Ishikawa (cell line): ENCODE results near the gene YWHAB.

Experiments
- EGR1 ChIP-seq: IDR thresholded peaks from 2 replicates; pipeline ENCODE4 v1.6.1; 2012
- EP300 ChIP-seq: IDR thresholded peaks from 2 replicates; pipeline ENCODE4 v1.6.1; 2012; ENCODE audit warnings: borderline replicate concordance
- FOXM1 ChIP-seq: IDR thresholded peaks from 2 replicates; pipeline ENCODE4 v1.6.1; 2012; ENCODE audit warnings: low read depth, borderline replicate concordance
- MAX ChIP-seq: IDR thresholded peaks from 2 replicates; pipeline ENCODE4 v1.6.1; 2012
- NFIC ChIP-seq: IDR thresholded peaks from 2 replicates; pipeline ENCODE4 v1.6.1; 2012
- RAD21 ChIP-seq: IDR thresholded peaks from 2 replicates; pipeline ENCODE4 v1.6.1; 2012; ENCODE audit warnings: low read depth
- TAF1 ChIP-seq: IDR thresholded peaks from 2 replicates; pipeline ENCODE4 v1.6.1; 2012; ENCODE audit warnings: low read depth, mild to moderate bottlenecking
- TEAD4 ChIP-seq: IDR thresholded peaks from 2 replicates; pipeline ENCODE4 v1.6.1; 2012
- YY1 ChIP-seq: IDR thresholded peaks from 2 replicates; pipeline ENCODE4 v1.6.1; 2012; ENCODE audit warnings: low read depth
- ZBTB7A ChIP-seq: IDR thresholded peaks from 2 replicates; pipeline ENCODE4 v1.6.1; 2012; ENCODE audit warnings: low read depth
- TF ChIP-seq, protein P1 (sequence below): IDR thresholded peaks from 2 replicates; pipeline ENCODE4 v1.6.1; 2012; ENCODE audit warnings: low read depth, mild to moderate bottlenecking

- TF ChIP-seq RAD21, result no peak
- no peak for TF ChIP-seq ZBTB7A
- TF ChIP-seq, protein P1, sequence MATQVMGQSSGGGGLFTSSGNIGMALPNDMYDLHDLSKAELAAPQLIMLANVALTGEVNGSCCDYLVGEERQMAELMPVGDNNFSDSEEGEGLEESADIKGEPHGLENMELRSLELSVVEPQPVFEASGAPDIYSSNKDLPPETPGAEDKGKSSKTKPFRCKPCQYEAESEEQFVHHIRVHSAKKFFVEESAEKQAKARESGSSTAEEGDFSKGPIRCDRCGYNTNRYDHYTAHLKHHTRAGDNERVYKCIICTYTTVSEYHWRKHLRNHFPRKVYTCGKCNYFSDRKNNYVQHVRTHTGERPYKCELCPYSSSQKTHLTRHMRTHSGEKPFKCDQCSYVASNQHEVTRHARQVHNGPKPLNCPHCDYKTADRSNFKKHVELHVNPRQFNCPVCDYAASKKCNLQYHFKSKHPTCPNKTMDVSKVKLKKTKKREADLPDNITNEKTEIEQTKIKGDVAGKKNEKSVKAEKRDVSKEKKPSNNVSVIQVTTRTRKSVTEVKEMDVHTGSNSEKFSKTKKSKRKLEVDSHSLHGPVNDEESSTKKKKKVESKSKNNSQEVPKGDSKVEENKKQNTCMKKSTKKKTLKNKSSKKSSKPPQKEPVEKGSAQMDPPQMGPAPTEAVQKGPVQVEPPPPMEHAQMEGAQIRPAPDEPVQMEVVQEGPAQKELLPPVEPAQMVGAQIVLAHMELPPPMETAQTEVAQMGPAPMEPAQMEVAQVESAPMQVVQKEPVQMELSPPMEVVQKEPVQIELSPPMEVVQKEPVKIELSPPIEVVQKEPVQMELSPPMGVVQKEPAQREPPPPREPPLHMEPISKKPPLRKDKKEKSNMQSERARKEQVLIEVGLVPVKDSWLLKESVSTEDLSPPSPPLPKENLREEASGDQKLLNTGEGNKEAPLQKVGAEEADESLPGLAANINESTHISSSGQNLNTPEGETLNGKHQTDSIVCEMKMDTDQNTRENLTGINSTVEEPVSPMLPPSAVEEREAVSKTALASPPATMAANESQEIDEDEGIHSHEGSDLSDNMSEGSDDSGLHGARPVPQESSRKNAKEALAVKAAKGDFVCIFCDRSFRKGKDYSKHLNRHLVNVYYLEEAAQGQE, result no peak
- no peak for TF ChIP-seq YY1
- no peak for TF ChIP-seq TAF1
- TF ChIP-seq EGR1, result no peak
- no peak for TF ChIP-seq FOXM1
- TF ChIP-seq NFIC, result no peak
- TF ChIP-seq EP300, result no peak
- TF ChIP-seq TEAD4, result no peak
- no peak for TF ChIP-seq MAX
Measured at GRCh38 chr20:44887466-44887865, 2.0 kb downstream of the YWHAB start.
